ENCODE data around the gene CALR3. TPM values are rescaled to one million over a fixed set of nuclear protein-coding genes. Genes with fewer than 3 reads are reported as not detected.

The CALR3 gene
- total and polyA plus RNA-seq, 2 of the 8 experiments (the other 6 are each of a cell fraction or from before 2014, with no cell fraction given) = 0.11 to 0.32 TPM

DNA sequence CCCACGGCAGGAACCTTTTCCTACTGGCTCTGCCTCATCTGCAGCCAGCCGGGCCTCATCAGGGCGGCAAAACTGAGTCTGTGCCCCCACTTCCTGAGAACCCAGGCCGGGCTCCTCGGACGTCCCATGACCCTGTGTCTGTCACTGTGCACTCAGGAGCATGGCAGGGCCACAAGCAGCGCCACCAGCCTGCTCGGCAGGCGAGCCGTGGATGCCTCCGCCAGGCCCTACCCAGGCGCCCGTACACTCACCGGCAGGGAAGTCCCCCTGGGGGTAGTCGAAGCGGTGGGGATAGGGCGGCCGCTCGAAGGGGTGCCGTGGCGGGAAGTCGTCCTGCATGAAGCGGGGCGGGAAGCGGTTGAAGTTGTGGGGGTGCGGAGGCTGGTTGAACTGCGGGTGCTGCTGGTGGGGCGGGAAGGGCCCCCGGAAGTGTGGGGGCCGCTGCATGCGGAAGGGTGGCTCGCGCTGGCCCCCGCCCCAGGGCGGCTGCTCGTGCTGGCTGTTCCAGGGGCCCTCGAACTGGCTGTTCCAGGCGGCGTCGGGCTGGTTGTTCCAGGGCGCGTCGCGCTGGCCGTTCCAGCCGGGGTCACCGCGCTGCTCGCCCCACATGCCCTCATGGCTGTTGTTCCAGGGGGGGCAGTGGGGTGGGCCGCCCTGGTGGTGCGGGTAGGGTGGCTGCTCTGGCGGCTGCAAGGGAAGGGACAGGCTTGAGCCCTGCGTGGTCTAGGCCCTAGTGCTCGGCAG lies 29.2 kb upstream of the CALR3 start (continued):
- TF ChIP-seq, protein P1, sequence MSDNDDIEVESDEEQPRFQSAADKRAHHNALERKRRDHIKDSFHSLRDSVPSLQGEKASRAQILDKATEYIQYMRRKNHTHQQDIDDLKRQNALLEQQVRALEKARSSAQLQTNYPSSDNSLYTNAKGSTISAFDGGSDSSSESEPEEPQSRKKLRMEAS (IDR thresholded peaks at IDR 0.05) = no peak
- TF ChIP-seq KDM1A (IDR thresholded peaks at IDR 0.05; ENCODE audit: borderline replicate concordance, low read length) = no peak
- TF ChIP-seq JUN (IDR thresholded peaks at IDR 0.05; ENCODE audit: low read depth, low read length) = no peak
- no peak for TF ChIP-seq SIRT6 (IDR thresholded peaks at IDR 0.05; ENCODE audit: low read length)
- no peak for TF ChIP-seq TAF1 (IDR thresholded peaks at IDR 0.05; ENCODE audit: low read depth, low read length)
- TF ChIP-seq POLR2A (IDR thresholded peaks at IDR 0.05; ENCODE audit: control extremely low read depth in 1 of 2, low read depth in 2 of 2, low read length in 2 of 2) = no peak
- no peak for TF ChIP-seq TCF12 (IDR thresholded peaks at IDR 0.05; ENCODE audit: low read depth, low read length)
- TF ChIP-seq FOSL1 (IDR thresholded peaks at IDR 0.05; ENCODE audit: insufficient read depth, low read depth, low read length) = no peak
- TF ChIP-seq SAP30 (IDR thresholded peaks at IDR 0.05; ENCODE audit: insufficient read depth, insufficient replicate concordance, low read length) = no peak
- no peak for TF ChIP-seq CHD2 (IDR thresholded peaks at IDR 0.05; ENCODE audit: low read length)
- TF ChIP-seq HDAC2 (IDR thresholded peaks at IDR 0.05; ENCODE audit: borderline replicate concordance in 1 of 2, low read depth in 2 of 2, low read length in 2 of 2) = no peak

Measured in H1 (cell line).